ENCODE measurements around the gene C2CD2L.

C2CD2L gene

GRCh38 chr11:119149018-119149785 is 42.1 kb downstream of the C2CD2L start, which contains the start of gene ABCG4:
Gene ABCG4, plus strand, starts transcription at chr11:119149052. Its CDS starts 914 bp downstream, at chr11:119149966.
- H3K4me3 ChIP-seq (ENCODE audit: low read depth in 1 of 5, low read length in 5 of 5) = peak within 1 kb of the TSS; percentile 55 to 72 (median 64)
- peaks cover 8 to 26% (median 14%) of the 10 kb centered on the region in 5 donors for H3K27me3 ChIP-seq (ENCODE audit: control insufficient read depth in 5 of 5, insufficient read depth in 4 of 5, low read length in 5 of 5)
- peak within 1 kb of the TSS in 4 of 5 donors; percentile 8 to 68 (median 48) for H3K9ac ChIP-seq (ENCODE audit: low read length in 5 of 5)
- H3K36me3 ChIP-seq (ENCODE audit: control insufficient read depth in 5 of 5, insufficient read depth in 5 of 5, low read length in 5 of 5) = no peaks in the 10 kb centered on the region
- no peak within 1 kb of the TSS for H3K27ac ChIP-seq (ENCODE audit: low read depth, low read length)
- H3K4me1 ChIP-seq (ENCODE audit: control insufficient read depth in 5 of 5, insufficient read depth in 5 of 5, low read length in 5 of 5) = peaks cover 0 to 17% (median 16%) of the 10 kb centered on the region in 5 donors
- H3K9me3 ChIP-seq (ENCODE audit: control insufficient read depth in 5 of 5, low read length in 5 of 5) = no peaks in the 10 kb centered on the region

- Histone ChIP-seq H3K27me3 (ENCODE audit: control insufficient read depth in 5 of 5, insufficient read depth in 4 of 5, low read length in 5 of 5) (peaks cover 8 to 32% (median 15%) of the 10 kb centered on the region in 5 donors), H3K9ac (ENCODE audit: low read length in 5 of 5) (no peak overlapping the region), H3K9me3 (ENCODE audit: control insufficient read depth in 5 of 5, low read length in 5 of 5) (no peaks in the 10 kb centered on the region), H3K27ac (ENCODE audit: low read depth, low read length) (no peak overlapping the region), H3K4me3 (ENCODE audit: low read depth in 1 of 5, low read length in 5 of 5) (peak overlapping the region in 3 of 5 donors; percentile 61 to 72 (median 72)), H3K36me3 (ENCODE audit: control insufficient read depth in 5 of 5, insufficient read depth in 5 of 5, low read length in 5 of 5) (no peaks in the 10 kb centered on the region), H3K4me1 (ENCODE audit: control insufficient read depth in 5 of 5, insufficient read depth in 5 of 5, low read length in 5 of 5) (peaks cover 0 to 17% (median 15%) of the 10 kb centered on the region in 5 donors)
These were observed 42.7 kb downstream of the C2CD2L start for GRCh38 chr11:119149786-119150275.

DNA sequence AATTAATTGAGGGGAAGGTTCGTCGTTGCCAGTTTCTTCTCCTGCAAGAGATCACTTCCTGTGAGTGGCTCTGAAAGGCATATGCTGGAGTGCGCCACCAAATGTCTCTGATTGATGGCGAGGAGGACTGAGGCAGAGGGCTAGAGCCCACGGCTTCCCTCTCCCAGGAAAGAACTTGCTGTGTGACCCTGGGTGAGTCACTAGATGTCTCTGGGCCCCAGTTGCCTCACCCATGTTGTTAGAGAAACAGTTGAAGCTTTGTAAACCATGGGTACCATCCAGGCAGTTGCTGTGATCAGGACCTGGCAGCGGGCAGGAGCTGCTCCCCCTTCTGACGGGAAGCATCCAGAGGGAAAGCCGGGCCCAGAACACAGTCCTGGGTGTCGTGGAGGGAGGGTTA is 44.9 kb downstream of the C2CD2L start:
- Histone ChIP-seq H3K36me3 (ENCODE audit: control insufficient read depth in 5 of 5, insufficient read depth in 5 of 5, low read length in 5 of 5) (no peaks in the 10 kb centered on the region), H3K9me3 (ENCODE audit: control insufficient read depth in 5 of 5, low read length in 5 of 5) (no peaks in the 10 kb centered on the region), H3K27ac (ENCODE audit: low read depth, low read length) (no peak overlapping the region), H3K27me3 (ENCODE audit: control insufficient read depth in 5 of 5, insufficient read depth in 4 of 5, low read length in 5 of 5) (peaks cover 8 to 34% (median 15%) of the 10 kb centered on the region in 5 donors), H3K9ac (ENCODE audit: low read length in 5 of 5) (no peak overlapping the region), H3K4me3 (ENCODE audit: low read depth in 1 of 5, low read length in 5 of 5) (no peak overlapping the region), H3K4me1 (ENCODE audit: control insufficient read depth in 5 of 5, insufficient read depth in 5 of 5, low read length in 5 of 5) (peaks cover 0 to 17% (median 15%) of the 10 kb centered on the region in 5 donors)

GRCh38 chr11:119152604-119153003 is 45.5 kb downstream of the C2CD2L start:
- Histone ChIP-seq H3K4me3 (ENCODE audit: low read depth in 1 of 5, low read length in 5 of 5) (no peak overlapping the region), H3K27ac (ENCODE audit: low read depth, low read length) (no peak overlapping the region), H3K9ac (ENCODE audit: low read length in 5 of 5) (no peak overlapping the region), H3K4me1 (ENCODE audit: control insufficient read depth in 5 of 5, insufficient read depth in 5 of 5, low read length in 5 of 5) (peaks cover 0 to 17% (median 15%) of the 10 kb centered on the region in 5 donors), H3K36me3 (ENCODE audit: control insufficient read depth in 5 of 5, insufficient read depth in 5 of 5, low read length in 5 of 5) (no peaks in the 10 kb centered on the region), H3K27me3 (ENCODE audit: control insufficient read depth in 5 of 5, insufficient read depth in 4 of 5, low read length in 5 of 5) (peaks cover 8 to 34% (median 14%) of the 10 kb centered on the region in 5 donors), H3K9me3 (ENCODE audit: control insufficient read depth in 5 of 5, low read length in 5 of 5) (no peaks in the 10 kb centered on the region)

DNA sequence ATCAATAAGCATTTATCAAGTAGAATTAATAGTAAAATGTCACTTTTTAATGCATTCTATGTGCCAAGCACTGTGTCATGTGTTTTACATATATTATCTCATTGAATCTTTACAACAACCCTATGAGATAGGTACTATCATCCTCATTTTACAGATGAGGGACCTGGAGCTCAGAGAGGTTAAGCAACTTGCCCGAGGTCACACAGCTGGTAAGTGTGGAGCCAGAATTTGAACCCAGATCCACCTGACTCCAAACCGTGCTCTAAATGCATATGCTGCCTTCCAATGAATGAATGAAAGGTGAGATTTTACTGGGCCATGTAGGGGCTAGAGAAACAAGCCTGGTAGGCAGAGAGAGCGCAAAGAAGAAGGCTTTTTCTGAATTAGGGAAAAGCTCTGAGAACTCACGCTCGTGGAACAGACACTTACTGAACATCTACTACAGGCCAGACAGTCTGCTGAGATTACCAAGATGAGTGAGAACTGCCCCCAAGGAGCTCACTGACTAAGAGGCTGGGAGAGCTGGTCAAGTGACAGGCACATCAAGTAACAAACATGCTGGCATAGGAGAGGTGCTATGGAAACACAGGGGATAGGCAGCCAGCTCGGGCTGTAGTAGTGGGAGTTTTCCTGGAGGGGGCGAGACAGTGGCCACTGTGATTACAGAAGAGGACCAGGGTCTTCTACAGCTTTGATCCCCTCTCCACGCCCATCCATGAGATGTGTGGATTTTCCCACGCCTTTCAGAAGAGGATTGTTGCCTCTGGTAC is 46.1 kb downstream of the C2CD2L start:
- H3K4me3 ChIP-seq (ENCODE audit: low read depth in 1 of 5, low read length in 5 of 5) = no peak overlapping the region
- H3K9me3 ChIP-seq (ENCODE audit: control insufficient read depth in 5 of 5, low read length in 5 of 5) = no peaks in the 10 kb centered on the region
- H3K27ac ChIP-seq (ENCODE audit: low read depth, low read length) = no peak overlapping the region

GRCh38 chr11:119154178-119154577 is 47.0 kb downstream of the C2CD2L start:
- Histone ChIP-seq H3K4me1 (ENCODE audit: control insufficient read depth in 5 of 5, insufficient read depth in 5 of 5, low read length in 5 of 5) (peaks cover 0 to 9% (median 8%) of the 10 kb centered on the region in 5 donors), H3K4me3 (ENCODE audit: low read depth in 1 of 5, low read length in 5 of 5) (no peak overlapping the region), H3K9ac (ENCODE audit: low read length in 5 of 5) (no peak overlapping the region), H3K36me3 (ENCODE audit: control insufficient read depth in 5 of 5, insufficient read depth in 5 of 5, low read length in 5 of 5) (no peaks in the 10 kb centered on the region), H3K27ac (ENCODE audit: low read depth, low read length) (no peak overlapping the region), H3K27me3 (ENCODE audit: control insufficient read depth in 5 of 5, insufficient read depth in 4 of 5, low read length in 5 of 5) (peaks cover 7 to 26% (median 8%) of the 10 kb centered on the region in 5 donors), H3K9me3 (ENCODE audit: control insufficient read depth in 5 of 5, low read length in 5 of 5) (no peaks in the 10 kb centered on the region)

More for the DNA sequence above, 46.1 kb downstream of the C2CD2L start:
- peaks cover 0 to 17% (median 15%) of the 10 kb centered on the region in 5 donors for H3K4me1 ChIP-seq (ENCODE audit: control insufficient read depth in 5 of 5, insufficient read depth in 5 of 5, low read length in 5 of 5)
- H3K36me3 ChIP-seq (ENCODE audit: control insufficient read depth in 5 of 5, insufficient read depth in 5 of 5, low read length in 5 of 5) = no peaks in the 10 kb centered on the region
- peaks cover 8 to 28% (median 9%) of the 10 kb centered on the region in 5 donors for H3K27me3 ChIP-seq (ENCODE audit: control insufficient read depth in 5 of 5, insufficient read depth in 4 of 5, low read length in 5 of 5)
- H3K9ac ChIP-seq (ENCODE audit: low read length in 5 of 5) = no peak overlapping the region

GRCh38 chr11:119155733-119156492 is 48.8 kb downstream of the C2CD2L start:
- H3K9me3 ChIP-seq (ENCODE audit: control insufficient read depth in 5 of 5, low read length in 5 of 5) = no peaks in the 10 kb centered on the region
- no peak overlapping the region for H3K27ac ChIP-seq (ENCODE audit: low read depth, low read length)
- no peak overlapping the region for H3K9ac ChIP-seq (ENCODE audit: low read length in 5 of 5)
- no peak overlapping the region for H3K4me3 ChIP-seq (ENCODE audit: low read depth in 1 of 5, low read length in 5 of 5)
- H3K27me3 ChIP-seq (ENCODE audit: control insufficient read depth in 5 of 5, insufficient read depth in 4 of 5, low read length in 5 of 5) = peaks cover 2 to 14% (median 3%) of the 10 kb centered on the region in 5 donors
- no peaks in the 10 kb centered on the region for H3K36me3 ChIP-seq (ENCODE audit: control insufficient read depth in 5 of 5, insufficient read depth in 5 of 5, low read length in 5 of 5)
- H3K4me1 ChIP-seq (ENCODE audit: control insufficient read depth in 5 of 5, insufficient read depth in 5 of 5, low read length in 5 of 5) = no peaks in the 10 kb centered on the region

DNA sequence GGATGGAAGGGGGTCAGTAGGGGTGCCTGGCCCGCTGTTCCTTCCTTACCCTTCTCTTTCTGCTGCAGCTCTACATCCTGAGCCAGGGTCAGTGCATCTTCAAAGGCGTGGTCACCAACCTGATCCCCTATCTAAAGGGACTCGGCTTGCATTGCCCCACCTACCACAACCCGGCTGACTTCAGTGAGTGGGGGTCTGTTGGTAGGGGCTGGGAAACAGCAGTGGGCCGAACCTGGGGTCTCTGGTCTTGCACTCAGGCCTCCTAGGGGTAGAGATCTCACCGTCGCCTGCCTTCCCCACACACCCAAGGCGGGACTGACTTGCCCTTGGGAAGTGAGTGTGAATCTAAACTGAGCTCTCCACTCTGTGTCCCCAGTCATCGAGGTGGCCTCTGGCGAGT is 49.4 kb downstream of the C2CD2L start:
- Histone ChIP-seq H3K9me3 (ENCODE audit: control insufficient read depth in 5 of 5, low read length in 5 of 5) (no peaks in the 10 kb centered on the region), H3K9ac (ENCODE audit: low read length in 5 of 5) (no peak overlapping the region), H3K27ac (ENCODE audit: low read depth, low read length) (no peak overlapping the region), H3K4me3 (ENCODE audit: low read depth in 1 of 5, low read length in 5 of 5) (no peak overlapping the region), H3K4me1 (ENCODE audit: control insufficient read depth in 5 of 5, insufficient read depth in 5 of 5, low read length in 5 of 5) (no peaks in the 10 kb centered on the region), H3K27me3 (ENCODE audit: control insufficient read depth in 5 of 5, insufficient read depth in 4 of 5, low read length in 5 of 5) (peaks cover 2 to 14% (median 3%) of the 10 kb centered on the region in 5 donors), H3K36me3 (ENCODE audit: control insufficient read depth in 5 of 5, insufficient read depth in 5 of 5, low read length in 5 of 5) (no peaks in the 10 kb centered on the region)

DNA sequence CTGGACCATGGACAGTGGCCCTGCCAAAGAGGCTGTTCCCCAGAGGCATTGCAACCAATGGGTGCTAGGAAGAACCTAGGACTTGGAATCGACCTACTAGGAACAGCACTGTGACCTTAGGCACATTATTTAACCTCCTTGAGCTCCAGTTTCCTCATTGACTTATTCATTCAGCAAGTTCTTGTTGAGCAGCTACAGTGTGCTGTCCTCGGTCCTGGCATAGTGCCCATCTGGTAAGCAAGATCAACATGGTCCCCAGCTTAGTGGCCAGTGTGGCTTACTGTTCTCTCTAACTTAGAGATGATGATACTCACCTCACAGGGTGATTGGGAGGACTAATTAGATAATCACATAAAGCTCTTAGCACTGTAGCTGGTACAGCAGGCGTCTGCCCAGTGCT is 49.9 kb downstream of the C2CD2L start:
- H3K36me3 ChIP-seq (ENCODE audit: control insufficient read depth in 5 of 5, insufficient read depth in 5 of 5, low read length in 5 of 5) = no peaks in the 10 kb centered on the region
- peaks cover 2 to 14% (median 3%) of the 10 kb centered on the region in 5 donors for H3K27me3 ChIP-seq (ENCODE audit: control insufficient read depth in 5 of 5, insufficient read depth in 4 of 5, low read length in 5 of 5)
- H3K27ac ChIP-seq (ENCODE audit: low read depth, low read length) = no peak overlapping the region
- no peaks in the 10 kb centered on the region for H3K4me1 ChIP-seq (ENCODE audit: control insufficient read depth in 5 of 5, insufficient read depth in 5 of 5, low read length in 5 of 5)
- H3K9me3 ChIP-seq (ENCODE audit: control insufficient read depth in 5 of 5, low read length in 5 of 5) = no peaks in the 10 kb centered on the region
- no peak overlapping the region for H3K4me3 ChIP-seq (ENCODE audit: low read depth in 1 of 5, low read length in 5 of 5)
- no peak overlapping the region for H3K9ac ChIP-seq (ENCODE audit: low read length in 5 of 5)
